Neural cell (in vitro differentiated cells): ENCODE data around the gene DNAJB8. TPM values are rescaled to one million over a fixed set of nuclear protein-coding genes. Genes with fewer than 3 reads are reported as not detected.
A peak's percentile ranks its signal among the peaks of the same experiment; 100 is the strongest.

Experiments
- H2AFZ ChIP-seq: fragments of 200-600, 300-800 bp; sonication (generic), shearing (Covaris generic); 2 replicates; pipeline ENCODE4 v1.6.0; 2014; ENCODE audit warnings: low read depth, mild to moderate bottlenecking, antibody characterized with exemption, low read length, moderate library complexity
- H3F3A ChIP-seq: fragments of 200-600 bp; shearing (Covaris generic); 2 replicates; pipeline ENCODE4 v1.6.1; 2016; ENCODE audit warnings: mild to moderate bottlenecking, moderate library complexity, mixed read lengths, antibody characterized with exemption, low read length; ENCODE audit not compliant: insufficient read depth, poor library complexity, severe bottlenecking
- H3K27ac ChIP-seq: fragments of 200-600, 300-800 bp; sonication (generic), shearing (Covaris generic); 2 replicates; pipeline ENCODE4 v1.5.1; 2014; ENCODE audit warnings: mild to moderate bottlenecking, low read length, moderate library complexity
- H3K27me3 ChIP-seq: fragments of 300-800, 200-600 bp; sonication (generic), shearing (Covaris generic); 2 replicates; pipeline ENCODE4 v1.6.0; 2014; ENCODE audit warnings: mild to moderate bottlenecking, low read depth, low read length, moderate library complexity; ENCODE audit not compliant: insufficient read depth
- H3K36me3 ChIP-seq: fragments of 300-800, 200-600 bp; sonication (generic), shearing (Covaris generic); 2 replicates; pipeline ENCODE4 v1.5.1; 2014; ENCODE audit warnings: mild to moderate bottlenecking, antibody characterized with exemption, low read length, moderate library complexity; ENCODE audit not compliant: insufficient read depth
- H3K4me2 ChIP-seq: fragments of 300-800, 200-600 bp; sonication (generic), shearing (Covaris generic); 2 replicates; pipeline ENCODE4 v1.6.0; 2014; ENCODE audit warnings: mild to moderate bottlenecking, low read length
- H3K4me3 ChIP-seq: fragments of 300-800, 200-600 bp; sonication (generic), shearing (Covaris generic); 2 replicates; pipeline ENCODE4 v1.5.1; 2014; ENCODE audit warnings: mild to moderate bottlenecking, low read length, moderate library complexity
- H3K79me2 ChIP-seq: fragments of 200-600 bp; shearing (Covaris generic); replicated peaks from 2 replicates; pipeline ENCODE4 v1.6.0; 2014; ENCODE audit warnings: mild to moderate bottlenecking, low read length, moderate library complexity; ENCODE audit not compliant: insufficient read depth
- H3K9ac ChIP-seq: fragments of 300-800, 200-600 bp; sonication (generic), shearing (Covaris generic); 2 replicates; pipeline ENCODE4 v1.6.1; 2016; ENCODE audit warnings: mild to moderate bottlenecking, low read length, mixed read lengths
- H3K9me2 ChIP-seq: fragments of 200-600 bp; shearing (Covaris generic); 2 replicates; pipeline ENCODE4 v1.6.1; 2016; ENCODE audit warnings: mild to moderate bottlenecking, low read length, mixed read lengths; ENCODE audit not compliant: insufficient read depth
- H3K9me3 ChIP-seq: fragments of 200-600, 300-800 bp; sonication (generic), shearing (Covaris generic); 2 replicates; pipeline ENCODE4 v1.6.1; 2016; ENCODE audit warnings: mild to moderate bottlenecking, mixed run types, low read length, moderate library complexity, mixed read lengths
- H4K20me1 ChIP-seq: fragments of 200-600 bp; shearing (Covaris generic); 2 replicates; pipeline ENCODE4 v1.6.1; 2016; ENCODE audit warnings: mild to moderate bottlenecking, mixed run types; ENCODE audit not compliant: insufficient read depth
- CTCF ChIP-seq: fragments of 450-650 bp; IDR thresholded peaks from 2 replicates; pipeline ENCODE4 v1.5.1; 2014; ENCODE audit warnings: antibody characterized with exemption, mild to moderate bottlenecking, moderate library complexity; ENCODE audit not compliant: poor library complexity, severe bottlenecking
- EP300 ChIP-seq: fragments of 450-650 bp; conservative IDR thresholded peaks from 2 replicates; pipeline ENCODE4 v1.6.1; 2014; ENCODE audit warnings: antibody characterized with exemption, mild to moderate bottlenecking, moderate library complexity; ENCODE audit not compliant: poor library complexity, severe bottlenecking
- EZH2 ChIP-seq: fragments of 200-600, 300-800 bp; shearing (Covaris generic), sonication (generic); IDR thresholded peaks from 2 replicates; pipeline ENCODE4 v1.6.1; 2014; ENCODE audit warnings: antibody characterized with exemption, low read length, borderline replicate concordance, mild to moderate bottlenecking; ENCODE audit not compliant: insufficient read depth, poor library complexity, severe bottlenecking
- POLR2AphosphoS5 ChIP-seq: IDR thresholded peaks from 2 replicates; pipeline ENCODE4 v1.6.1; 2012
- REST ChIP-seq: IDR thresholded peaks from 2 replicates; pipeline ENCODE4 v1.6.1; 2012; ENCODE audit warnings: borderline replicate concordance
- SMC3 ChIP-seq: fragments of 450-650 bp; conservative IDR thresholded peaks from 2 replicates; pipeline ENCODE4 v1.6.1; 2014; ENCODE audit warnings: antibody characterized with exemption, mild to moderate bottlenecking, moderate library complexity; ENCODE audit not compliant: poor library complexity
- TAF1 ChIP-seq: IDR thresholded peaks from 2 replicates; pipeline ENCODE4 v1.6.1; 2012; ENCODE audit warnings: low read depth
- polyA plus RNA-seq: library from polyadenylated mRNA; depleted of rRNA; stranded (reverse); fragments of >200 nt; gene quantifications from 2 replicates; pipeline ENCODE4 v1.2.3, GENCODE V29; 2014

DNAJB8 gene
- polyA plus RNA-seq, 1 donor from 2014 or later = not detected

DNA sequence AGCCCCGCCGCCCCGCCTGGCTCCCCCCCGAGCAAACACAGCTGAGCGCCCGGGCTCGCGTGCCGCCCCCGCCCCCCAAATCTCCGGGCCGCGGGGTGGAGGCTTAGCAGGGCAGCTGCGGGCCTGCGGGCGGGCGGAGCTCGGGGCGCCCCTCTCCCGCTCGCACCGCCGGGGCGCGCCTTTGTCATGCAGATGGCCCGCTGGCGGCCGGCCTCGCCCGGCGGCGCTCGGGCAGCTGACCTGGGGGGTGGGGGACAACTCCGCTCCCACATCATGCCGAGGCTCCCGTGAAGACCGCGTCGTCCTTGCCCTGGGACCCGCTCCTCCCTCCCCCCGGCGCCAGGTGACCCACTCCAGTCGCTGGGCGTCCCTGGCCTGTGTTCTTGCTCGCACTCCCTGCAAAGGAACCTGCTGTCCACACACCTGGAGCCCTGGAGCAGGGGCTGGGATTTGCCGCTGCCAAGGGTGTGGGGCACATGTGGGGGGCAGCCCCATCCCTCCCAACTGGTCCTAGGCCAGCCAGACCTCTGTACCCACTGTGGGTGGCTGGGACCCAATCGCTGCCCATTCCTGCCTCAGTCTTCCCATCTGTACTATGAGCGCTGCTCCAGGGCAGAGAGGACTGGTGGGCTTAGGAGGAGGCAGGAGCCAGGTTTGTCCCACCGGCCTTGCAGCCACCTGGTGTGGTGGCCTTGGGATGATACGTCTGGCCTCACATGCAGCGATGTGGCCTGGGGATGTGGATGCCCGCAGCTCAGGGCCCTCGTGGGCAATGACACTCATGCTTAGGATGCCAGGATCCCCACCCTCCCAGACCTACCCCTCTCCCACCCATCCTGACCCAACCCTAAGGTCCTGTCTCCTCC, 33.5 kb downstream of the DNAJB8 start:
- TF ChIP-seq POLR2AphosphoS5 (no peak), TAF1 (no peak), SMC3 (no peak), REST (no peak)
- H3K27ac ChIP-seq = no peak overlapping the region
- H3F3A ChIP-seq = no peaks in the 10 kb centered on the region
- no peaks in the 10 kb centered on the region for H3K9me3 ChIP-seq
- H3K9ac ChIP-seq = peak overlapping the region; percentile 42
- no peak overlapping the region for H3K4me2 ChIP-seq
- H3K9me2 ChIP-seq = no peaks in the 10 kb centered on the region
- no peaks in the 10 kb centered on the region for H3K36me3 ChIP-seq
- peaks cover 15% of the 10 kb centered on the region for H3K27me3 ChIP-seq
- H3K4me3 ChIP-seq = peak overlapping the region; percentile 51
- no peaks in the 10 kb centered on the region for H3K79me2 ChIP-seq
- no peak overlapping the region for H2AFZ ChIP-seq
- H4K20me1 ChIP-seq = no peaks in the 10 kb centered on the region

GRCh38 chr3:128432301-128432970, 34.3 kb downstream of the DNAJB8 start:
- H3K4me2 ChIP-seq = no peak overlapping the region
- no peak overlapping the region for H3K27ac ChIP-seq
- H3K79me2 ChIP-seq = no peaks in the 10 kb centered on the region
- no peaks in the 10 kb centered on the region for H3K9me2 ChIP-seq
- no peaks in the 10 kb centered on the region for H4K20me1 ChIP-seq
- peaks cover 15% of the 10 kb centered on the region for H3K27me3 ChIP-seq
- no peaks in the 10 kb centered on the region for H3K9me3 ChIP-seq
- H3K9ac ChIP-seq = peak overlapping the region; percentile 42
- H3F3A ChIP-seq = no peaks in the 10 kb centered on the region
- TF ChIP-seq EP300 (no peak), CTCF (no peak), SMC3 (no peak), EZH2 (no peak), REST (no peak)
- H3K36me3 ChIP-seq = no peaks in the 10 kb centered on the region
- H3K4me3 ChIP-seq = peak overlapping the region; percentile 51
- H2AFZ ChIP-seq = no peak overlapping the region
